H1 (cell line): Measurements from ENCODE around the gene FRMD5. TPM values are rescaled to one million over a fixed set of nuclear protein-coding genes. Genes with fewer than 3 reads are reported as not detected.

Experiments used
- BCL11A ChIP-seq, 2 experiments: IDR thresholded peaks; one replicate each; pipeline ENCODE4 v1.6.1; 2011; ENCODE audit warnings: low read depth in 2 of 2, low read length in 2 of 2, mild to moderate bottlenecking in 2 of 2
- CHD1 ChIP-seq: IDR thresholded peaks from 2 replicates; pipeline ENCODE4 v1.6.1; 2012; ENCODE audit warnings: low read depth, low read length, improper control_type of control experiment
- HDAC6 ChIP-seq: IDR thresholded peaks from one replicate; pipeline ENCODE4 v1.7.1; 2012; ENCODE audit warnings: low read depth, mild to moderate bottlenecking, inconsistent platforms, low read length, moderate library complexity
- JUND ChIP-seq: IDR thresholded peaks from 2 replicates; pipeline ENCODE4 v1.6.1; 2011; ENCODE audit warnings: mild to moderate bottlenecking, improper control_type of control experiment, low read length
- POLR2A ChIP-seq, 2 experiments: IDR thresholded peaks; 1 replicate in 1 of 2; 2 replicates in 1 of 2; pipeline ENCODE4 v1.6.1; 2011; ENCODE audit warnings: low read depth in 2 of 2, low read length in 2 of 2, mild to moderate bottlenecking in 2 of 2; ENCODE audit errors: control extremely low read depth in 1 of 2
- YY1 ChIP-seq: IDR thresholded peaks from 2 replicates; pipeline ENCODE4 v1.6.1; 2011; ENCODE audit warnings: low read depth, mild to moderate bottlenecking, low read length
- polyA plus RNA-seq, 7 experiments: library from polyadenylated mRNA; depleted of rRNA in 3 of 7; stranded (reverse) in 5 of 7; unstranded in 2 of 7; fragments of >200 nt in 5 of 7; fragments of 200-250 nt in 2 of 7; gene quantifications; 1 replicate in 5 of 7; 2 replicates in 1 of 7; 4 replicates in 1 of 7; pipeline versions ENCODE4 v1.2.1 to v1.2.3, GENCODE V29; 2011 to 2013; ENCODE audit warnings: missing spikeins in 2 of 7, mixed read lengths in 2 of 7
- total RNA-seq: library from RNA; stranded (reverse); fragmentation: NEBNext Ultra II Directional; extraction: Animal tissue kit (Norgen Biotek cat#: 25700); gene quantifications from 2 replicates; pipeline ENCODE4 v1.2.1, GENCODE V29; 2021
- TF ChIP-seq, protein P1 (sequence below): fragments of 300-600 bp; sonication (generic); IDR thresholded peaks from 2 replicates; pipeline ENCODE4 v1.7.1; 2012; ENCODE audit warnings: low read length, moderate library complexity, mild to moderate bottlenecking, inconsistent platforms; ENCODE audit not compliant: insufficient replicate concordance

The FRMD5 gene
- total and polyA plus RNA-seq, 2 of the 8 experiments (the other 6 are each of a cell fraction or from before 2014, with no cell fraction given): 10.1 to 12.6 TPM

DNA sequence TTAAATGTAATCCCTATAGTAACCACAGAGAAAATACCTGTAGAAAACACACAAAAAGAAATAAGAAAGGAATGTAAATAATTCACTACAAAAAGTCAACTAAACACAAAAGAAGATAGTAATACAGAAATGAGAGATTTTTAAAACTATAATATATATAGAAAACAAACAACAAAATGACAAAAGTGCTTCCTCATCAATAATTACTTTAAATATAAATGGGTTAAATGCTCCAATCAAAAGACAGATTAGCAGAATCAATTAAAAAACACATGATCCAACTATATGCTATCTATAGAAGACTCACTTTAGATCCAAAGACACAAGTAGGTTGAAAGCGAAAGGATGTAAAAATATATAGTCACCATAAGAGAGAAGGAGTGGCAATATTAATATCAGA is 45.8 kb downstream of the FRMD5 start (continued):
- TF ChIP-seq, protein P1, sequence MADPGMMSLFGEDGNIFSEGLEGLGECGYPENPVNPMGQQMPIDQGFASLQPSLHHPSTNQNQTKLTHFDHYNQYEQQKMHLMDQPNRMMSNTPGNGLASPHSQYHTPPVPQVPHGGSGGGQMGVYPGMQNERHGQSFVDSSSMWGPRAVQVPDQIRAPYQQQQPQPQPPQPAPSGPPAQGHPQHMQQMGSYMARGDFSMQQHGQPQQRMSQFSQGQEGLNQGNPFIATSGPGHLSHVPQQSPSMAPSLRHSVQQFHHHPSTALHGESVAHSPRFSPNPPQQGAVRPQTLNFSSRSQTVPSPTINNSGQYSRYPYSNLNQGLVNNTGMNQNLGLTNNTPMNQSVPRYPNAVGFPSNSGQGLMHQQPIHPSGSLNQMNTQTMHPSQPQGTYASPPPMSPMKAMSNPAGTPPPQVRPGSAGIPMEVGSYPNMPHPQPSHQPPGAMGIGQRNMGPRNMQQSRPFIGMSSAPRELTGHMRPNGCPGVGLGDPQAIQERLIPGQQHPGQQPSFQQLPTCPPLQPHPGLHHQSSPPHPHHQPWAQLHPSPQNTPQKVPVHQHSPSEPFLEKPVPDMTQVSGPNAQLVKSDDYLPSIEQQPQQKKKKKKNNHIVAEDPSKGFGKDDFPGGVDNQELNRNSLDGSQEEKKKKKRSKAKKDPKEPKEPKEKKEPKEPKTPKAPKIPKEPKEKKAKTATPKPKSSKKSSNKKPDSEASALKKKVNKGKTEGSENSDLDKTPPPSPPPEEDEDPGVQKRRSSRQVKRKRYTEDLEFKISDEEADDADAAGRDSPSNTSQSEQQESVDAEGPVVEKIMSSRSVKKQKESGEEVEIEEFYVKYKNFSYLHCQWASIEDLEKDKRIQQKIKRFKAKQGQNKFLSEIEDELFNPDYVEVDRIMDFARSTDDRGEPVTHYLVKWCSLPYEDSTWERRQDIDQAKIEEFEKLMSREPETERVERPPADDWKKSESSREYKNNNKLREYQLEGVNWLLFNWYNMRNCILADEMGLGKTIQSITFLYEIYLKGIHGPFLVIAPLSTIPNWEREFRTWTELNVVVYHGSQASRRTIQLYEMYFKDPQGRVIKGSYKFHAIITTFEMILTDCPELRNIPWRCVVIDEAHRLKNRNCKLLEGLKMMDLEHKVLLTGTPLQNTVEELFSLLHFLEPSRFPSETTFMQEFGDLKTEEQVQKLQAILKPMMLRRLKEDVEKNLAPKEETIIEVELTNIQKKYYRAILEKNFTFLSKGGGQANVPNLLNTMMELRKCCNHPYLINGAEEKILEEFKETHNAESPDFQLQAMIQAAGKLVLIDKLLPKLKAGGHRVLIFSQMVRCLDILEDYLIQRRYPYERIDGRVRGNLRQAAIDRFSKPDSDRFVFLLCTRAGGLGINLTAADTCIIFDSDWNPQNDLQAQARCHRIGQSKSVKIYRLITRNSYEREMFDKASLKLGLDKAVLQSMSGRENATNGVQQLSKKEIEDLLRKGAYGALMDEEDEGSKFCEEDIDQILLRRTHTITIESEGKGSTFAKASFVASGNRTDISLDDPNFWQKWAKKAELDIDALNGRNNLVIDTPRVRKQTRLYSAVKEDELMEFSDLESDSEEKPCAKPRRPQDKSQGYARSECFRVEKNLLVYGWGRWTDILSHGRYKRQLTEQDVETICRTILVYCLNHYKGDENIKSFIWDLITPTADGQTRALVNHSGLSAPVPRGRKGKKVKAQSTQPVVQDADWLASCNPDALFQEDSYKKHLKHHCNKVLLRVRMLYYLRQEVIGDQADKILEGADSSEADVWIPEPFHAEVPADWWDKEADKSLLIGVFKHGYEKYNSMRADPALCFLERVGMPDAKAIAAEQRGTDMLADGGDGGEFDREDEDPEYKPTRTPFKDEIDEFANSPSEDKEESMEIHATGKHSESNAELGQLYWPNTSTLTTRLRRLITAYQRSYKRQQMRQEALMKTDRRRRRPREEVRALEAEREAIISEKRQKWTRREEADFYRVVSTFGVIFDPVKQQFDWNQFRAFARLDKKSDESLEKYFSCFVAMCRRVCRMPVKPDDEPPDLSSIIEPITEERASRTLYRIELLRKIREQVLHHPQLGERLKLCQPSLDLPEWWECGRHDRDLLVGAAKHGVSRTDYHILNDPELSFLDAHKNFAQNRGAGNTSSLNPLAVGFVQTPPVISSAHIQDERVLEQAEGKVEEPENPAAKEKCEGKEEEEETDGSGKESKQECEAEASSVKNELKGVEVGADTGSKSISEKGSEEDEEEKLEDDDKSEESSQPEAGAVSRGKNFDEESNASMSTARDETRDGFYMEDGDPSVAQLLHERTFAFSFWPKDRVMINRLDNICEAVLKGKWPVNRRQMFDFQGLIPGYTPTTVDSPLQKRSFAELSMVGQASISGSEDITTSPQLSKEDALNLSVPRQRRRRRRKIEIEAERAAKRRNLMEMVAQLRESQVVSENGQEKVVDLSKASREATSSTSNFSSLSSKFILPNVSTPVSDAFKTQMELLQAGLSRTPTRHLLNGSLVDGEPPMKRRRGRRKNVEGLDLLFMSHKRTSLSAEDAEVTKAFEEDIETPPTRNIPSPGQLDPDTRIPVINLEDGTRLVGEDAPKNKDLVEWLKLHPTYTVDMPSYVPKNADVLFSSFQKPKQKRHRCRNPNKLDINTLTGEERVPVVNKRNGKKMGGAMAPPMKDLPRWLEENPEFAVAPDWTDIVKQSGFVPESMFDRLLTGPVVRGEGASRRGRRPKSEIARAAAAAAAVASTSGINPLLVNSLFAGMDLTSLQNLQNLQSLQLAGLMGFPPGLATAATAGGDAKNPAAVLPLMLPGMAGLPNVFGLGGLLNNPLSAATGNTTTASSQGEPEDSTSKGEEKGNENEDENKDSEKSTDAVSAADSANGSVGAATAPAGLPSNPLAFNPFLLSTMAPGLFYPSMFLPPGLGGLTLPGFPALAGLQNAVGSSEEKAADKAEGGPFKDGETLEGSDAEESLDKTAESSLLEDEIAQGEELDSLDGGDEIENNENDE: no peak
- TF ChIP-seq YY1 (no peak), BCL11A (IDR thresholded peaks at IDR 0.05; ENCODE audit: low read depth in 2 of 2, low read length in 2 of 2) (no peak), HDAC6 (no peak), CHD1 (no peak), JUND (no peak), POLR2A (IDR thresholded peaks at IDR 0.05; ENCODE audit: control extremely low read depth in 1 of 2, low read depth in 2 of 2, low read length in 2 of 2) (no peak)
